ENCODE data around the gene FTCD.
"Not testable (repeated sequence)": the region's sequence is repeated elsewhere in the genome, so short reads cannot be mapped to it uniquely, and the experiment has no call there.

The FTCD gene

DNA sequence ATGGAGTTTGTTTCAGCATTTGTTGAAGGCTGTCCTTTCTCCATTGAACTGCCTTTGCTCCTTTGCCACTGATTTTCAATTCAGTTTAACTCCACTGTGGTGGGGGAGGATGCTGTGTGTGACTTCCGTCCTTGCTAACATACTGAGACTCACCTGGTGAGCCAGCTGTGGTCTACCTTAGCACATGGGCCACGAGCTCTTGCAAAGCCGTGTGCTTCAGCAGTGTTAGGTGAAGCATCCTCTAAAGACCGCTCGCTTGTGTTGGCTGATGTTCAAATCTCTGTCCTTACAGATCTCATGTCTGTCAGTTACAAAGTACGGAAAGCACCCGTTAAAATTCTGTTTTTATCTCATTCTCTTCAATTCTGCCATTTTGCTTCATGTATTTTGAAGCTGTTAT, 32.4 kb upstream of the FTCD start:
- DNase-seq, result no peak

DNA sequence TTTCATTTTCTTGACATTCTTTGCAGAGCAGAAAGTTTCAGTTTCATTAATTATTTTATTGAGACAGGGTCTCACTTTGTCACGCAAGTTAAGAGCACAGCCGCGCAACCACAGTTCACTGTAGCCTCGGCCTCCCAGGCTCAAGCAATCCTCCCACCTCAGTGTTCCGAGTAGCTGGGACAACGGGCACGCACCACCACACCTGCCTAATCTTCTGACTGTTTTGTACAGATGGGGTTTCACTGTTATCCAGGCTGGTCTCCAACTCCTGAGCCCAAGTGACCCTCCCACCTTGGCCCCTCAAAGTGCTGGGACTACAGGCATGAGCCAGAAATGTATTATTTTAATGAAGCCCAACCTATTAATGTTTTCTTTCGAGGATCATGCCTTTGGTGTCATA, 31.9 kb upstream of the FTCD start:
- no peak for DNase-seq

- DNase-seq, result peak; percentile 79
Observed at GRCh38 chr21:46185716-46186115, 30.3 kb upstream of the FTCD start.

GRCh38 chr21:46184625-46185555, 29.5 kb upstream of the FTCD start:
- peak; percentile 83 for DNase-seq

GRCh38 chr21:46183910-46184624, 28.7 kb upstream of the FTCD start, which contains the start of gene SPATC1L:
Gene SPATC1L (minus strand): TSS chr21:46184459. CDS start chr21:46182816, 1,643 bp downstream.
- peak; percentile 80 for DNase-seq

- DNase-seq, result peak; percentile 28
Observed at GRCh38 chr21:46183337-46183909, 28.0 kb upstream of the FTCD start.

- DNase-seq, result no peak
Observed at GRCh38 chr21:46182548-46183336, 27.4 kb upstream of the FTCD start.

DNA sequence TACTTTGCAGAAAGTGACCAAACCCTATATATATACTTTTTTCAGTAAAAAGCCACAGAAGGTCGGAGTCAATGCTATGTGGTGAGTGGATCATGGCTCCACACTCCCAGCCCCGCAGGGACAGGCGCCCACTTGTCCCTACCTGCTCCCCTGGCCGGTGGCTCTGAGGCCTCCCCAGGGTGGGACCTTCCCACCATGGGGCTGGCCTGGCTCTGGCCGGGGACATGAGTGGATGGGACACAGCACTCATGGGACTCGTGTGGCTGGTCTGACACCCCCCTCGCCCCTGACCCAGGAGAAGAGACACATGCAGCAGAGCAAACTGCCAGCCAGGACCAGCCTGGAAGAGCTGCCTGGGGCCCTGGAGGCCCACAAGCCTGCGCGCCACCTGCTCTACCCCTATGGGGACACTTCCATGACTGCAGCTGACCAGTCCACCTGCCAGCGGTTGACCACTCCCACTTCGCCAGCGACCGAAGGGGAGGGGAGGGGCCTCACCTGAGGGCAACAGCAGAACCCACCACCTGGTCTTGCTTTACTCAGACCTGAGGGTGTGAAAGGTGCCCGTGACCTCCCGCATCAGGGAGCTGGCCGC, 26.7 kb upstream of the FTCD start:
- no peak for DNase-seq

DNA sequence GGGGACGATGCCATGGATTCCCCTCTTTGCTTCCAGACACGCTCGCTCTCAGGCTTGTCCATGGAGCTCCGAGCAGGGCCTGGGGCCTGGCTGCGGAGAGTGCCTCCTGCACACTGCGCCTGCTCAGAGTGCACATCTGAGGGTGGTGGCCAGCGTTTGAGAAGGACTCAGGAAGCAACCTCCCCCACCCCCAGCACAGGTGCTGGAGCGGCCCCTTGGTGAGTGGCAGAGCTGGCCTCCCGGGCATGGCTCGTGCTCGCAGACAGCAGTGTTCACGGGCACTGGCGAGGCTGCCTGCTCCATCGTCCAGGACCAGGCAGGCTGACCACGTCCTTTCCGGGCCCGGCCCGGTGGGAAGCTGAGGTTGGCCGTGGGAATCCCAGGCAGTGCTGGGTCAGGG, 26.1 kb upstream of the FTCD start:
- DNase-seq, result no peak

DNA sequence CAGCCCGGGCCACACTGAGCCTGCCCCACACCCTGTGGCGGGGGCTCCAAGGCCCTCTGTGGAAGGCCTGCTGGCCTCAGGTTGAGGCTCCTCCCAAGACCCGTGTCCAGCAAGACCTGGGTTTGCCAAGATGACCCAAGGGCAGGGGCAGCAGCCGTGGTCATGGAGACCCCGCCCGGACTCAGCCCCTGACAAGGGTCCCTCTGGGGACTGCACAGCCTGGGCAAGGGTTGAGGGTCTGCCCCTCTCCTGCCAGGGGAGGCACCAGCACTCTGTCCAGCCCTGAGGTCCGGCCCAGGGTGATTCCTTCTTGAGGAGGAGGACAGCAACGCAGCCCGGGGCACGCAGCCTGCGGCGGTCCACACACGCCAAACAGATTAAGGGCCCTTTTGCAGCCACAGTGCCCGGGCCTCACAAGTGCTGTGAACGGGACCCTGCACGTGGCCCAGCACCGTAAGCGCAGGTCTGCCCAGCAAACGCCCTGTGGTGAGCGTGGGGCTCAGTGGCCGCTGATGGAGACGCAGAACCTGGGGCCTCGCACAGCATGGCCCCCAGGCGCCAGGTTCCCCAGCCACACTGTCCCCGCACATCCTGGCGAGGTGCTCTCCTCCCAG, 25.5 kb upstream of the FTCD start:
- DNase-seq, result no peak

DNA sequence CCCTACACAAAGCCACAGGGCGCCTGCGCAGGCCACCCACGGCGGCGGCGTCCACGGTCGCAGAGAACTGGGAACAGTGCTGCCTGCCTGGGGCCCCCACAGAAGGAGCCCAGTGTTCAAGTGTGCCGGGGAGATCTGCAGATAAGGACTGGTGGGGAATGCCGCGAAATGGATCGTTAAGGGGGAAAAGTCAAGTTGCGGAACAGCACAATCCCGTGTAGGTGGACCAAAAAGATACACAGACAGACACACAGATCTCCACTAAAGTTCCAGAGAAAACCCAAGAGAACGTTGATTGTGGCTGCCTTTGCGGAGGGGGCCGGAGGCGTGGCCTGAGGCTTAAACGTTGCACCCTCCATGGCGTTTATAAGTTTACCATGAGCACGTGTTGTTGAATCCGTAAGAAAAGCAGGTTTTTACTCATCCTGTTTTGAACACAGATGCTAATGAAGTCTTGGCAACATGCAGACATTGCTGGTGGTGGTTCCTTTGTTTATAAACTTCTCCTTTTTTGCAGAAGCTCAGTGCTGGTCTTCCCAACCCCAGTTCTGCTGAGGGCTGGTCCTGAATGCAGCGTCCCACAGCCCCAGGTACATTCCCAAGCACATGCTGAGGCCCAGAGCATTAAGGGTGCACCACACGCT, 24.8 kb upstream of the FTCD start:
- DNase-seq, result peak; percentile 45

GRCh38 chr21:46179708-46180078, 24.3 kb upstream of the FTCD start:
- no peak for DNase-seq

DNA sequence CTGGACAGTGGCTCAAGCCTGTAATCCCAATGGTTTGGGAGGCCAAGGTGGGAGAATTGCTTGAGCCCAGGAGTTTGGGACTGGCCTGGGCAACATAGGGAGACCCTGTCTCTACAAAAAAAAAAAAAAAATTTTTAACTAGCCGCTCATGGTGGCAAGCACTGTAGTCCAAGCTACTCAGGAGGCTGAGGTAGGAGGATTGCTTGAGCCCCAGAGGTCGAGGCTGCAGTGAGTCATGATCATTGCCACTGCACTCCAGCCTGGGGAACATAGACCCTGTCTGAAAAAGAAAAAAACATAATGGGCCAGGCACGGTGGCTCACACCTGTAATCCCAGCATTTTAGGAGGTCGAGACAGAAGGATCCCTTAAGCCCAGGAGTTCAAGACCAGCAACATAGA, 23.6 kb upstream of the FTCD start:
- DNase-seq, result no peak

DNA sequence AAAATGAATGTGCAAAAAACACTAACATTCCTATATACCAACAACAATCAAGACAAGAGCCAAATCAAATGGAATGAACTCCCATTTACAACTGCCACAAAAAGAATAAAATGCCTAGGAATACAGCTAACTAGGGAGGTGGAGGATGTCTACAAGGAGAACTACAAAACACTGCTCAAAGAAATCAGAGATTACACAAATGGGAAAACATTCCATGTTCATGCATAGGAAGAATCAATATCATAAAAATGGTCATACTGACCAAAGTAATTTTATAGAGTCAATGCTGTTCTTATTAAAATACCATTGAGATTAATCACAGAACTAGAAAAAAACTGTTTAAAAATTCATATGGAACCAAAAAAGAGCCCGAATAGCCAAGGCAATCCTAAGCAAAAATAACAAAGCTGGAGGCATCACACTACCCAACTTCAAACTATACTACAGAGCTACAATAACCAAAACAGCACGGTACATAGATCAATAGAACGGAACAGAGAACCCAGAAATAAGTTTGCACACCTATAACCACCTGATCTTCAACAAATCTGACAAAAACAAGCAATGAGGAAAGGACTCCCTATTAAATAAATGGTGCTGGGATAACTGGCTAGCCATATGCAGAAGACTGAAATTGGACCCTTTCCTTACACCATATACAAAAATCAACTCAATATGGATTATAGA, 21.2 kb upstream of the FTCD start:
- not testable (repeated sequence) for DNase-seq

DNA sequence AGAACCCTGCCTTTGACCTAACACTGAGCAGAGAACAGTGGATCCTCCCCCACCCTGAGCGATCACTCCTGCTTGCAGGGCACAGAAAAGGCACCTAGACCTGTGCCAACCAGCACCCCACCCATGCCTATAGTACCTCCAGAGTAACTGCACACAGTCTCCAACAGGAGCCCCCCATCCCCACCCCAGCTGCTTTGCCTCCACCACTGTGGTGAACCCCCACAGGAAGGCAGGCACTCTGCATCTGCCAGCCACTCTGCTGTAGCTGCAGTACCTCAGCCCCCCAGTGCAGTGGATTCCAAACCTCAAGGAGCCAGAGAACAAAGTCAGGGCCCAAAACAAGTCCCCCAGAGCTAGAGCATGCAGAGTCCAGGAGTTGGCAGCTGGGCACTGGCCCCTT, 18.2 kb upstream of the FTCD start:
- no peak for DNase-seq

GRCh38 chr21:46172863-46173528, 17.6 kb upstream of the FTCD start:
- no peak for DNase-seq

DNA sequence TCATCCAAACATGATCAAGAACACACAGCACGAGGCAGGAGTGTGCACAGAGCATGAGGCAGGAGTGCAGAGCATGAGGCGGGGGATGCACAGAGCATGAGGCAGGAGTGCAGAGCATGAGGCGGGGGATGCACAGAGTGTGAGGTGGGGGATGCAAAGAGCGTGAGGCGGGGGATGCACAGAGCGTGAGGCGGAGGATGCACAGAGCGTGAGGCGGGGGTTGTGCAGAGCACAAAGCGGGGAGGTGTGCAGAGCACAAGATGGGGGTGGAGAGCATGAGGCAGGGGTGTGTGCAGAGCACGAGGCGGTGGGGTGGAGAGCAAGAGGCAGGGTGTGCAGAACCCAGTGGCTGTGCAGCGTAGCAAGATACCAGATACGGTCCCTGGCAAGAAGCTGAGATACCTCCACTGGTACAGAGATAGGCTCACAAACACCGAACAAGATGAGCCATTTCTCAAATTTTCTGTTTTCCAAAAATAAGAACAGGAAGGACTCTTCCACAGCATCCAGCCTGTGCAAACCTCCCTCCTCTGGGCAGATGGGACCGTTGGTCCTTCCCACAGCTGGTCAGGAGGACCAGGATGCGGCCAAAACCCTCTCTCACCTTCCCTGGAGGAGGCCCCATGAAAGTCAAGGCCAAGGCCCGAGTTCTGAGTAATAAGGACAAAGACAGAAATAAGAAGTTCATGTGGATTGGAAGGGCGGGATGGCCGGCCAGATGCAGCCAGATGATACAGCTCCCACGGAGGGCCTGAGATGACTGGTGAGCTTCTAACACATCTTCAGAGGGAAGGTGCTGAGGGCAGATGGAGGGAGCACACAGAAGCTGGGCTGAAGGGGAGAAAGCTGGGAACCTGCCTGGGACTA, 16.9 kb upstream of the FTCD start:
- no peak for DNase-seq

DNA sequence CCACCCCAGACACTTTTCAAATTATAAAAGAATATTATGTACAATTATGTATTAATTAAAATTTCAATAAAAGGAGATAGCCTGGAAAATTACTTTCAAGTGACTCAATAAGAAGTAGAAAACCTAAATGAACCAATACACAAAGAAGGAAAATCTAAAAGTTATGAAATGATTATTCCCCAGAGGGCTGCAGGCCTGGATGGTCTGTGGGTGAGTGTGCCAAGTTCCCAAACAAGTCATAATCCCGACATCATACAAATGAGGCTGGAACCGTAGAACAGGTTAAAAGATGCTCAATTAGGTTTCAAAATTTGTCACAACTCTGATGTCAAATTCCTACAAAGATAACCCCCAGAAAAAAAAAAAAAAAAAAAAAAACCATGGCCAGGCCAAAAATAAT, 16.2 kb upstream of the FTCD start:
- no peak for DNase-seq
